ENCODE results near the gene OR4D10. TPM values are rescaled to one million over a fixed set of nuclear protein-coding genes. Genes with fewer than 3 reads are reported as not detected.
A peak's percentile ranks its signal among the peaks of the same experiment; 100 is the strongest.

OR4D10 gene
- total RNA-seq, 2 experiments from 2014 or later: not detected

- no peak overlapping the region for H3K4me3 ChIP-seq (ENCODE audit: low read depth, low read length, poor library complexity, severe bottlenecking)
- POLR2A ChIA-PET: interaction anchor here (0.7 to 0.9 kb wide), 2 partner anchors 17 to 127 kb away, joined by 3 read pairs; no protein-coding TSS in a partner anchor
- H3K9me2 ChIP-seq (ENCODE audit: insufficient read depth, low read length): no peaks in the 10 kb centered on the region
- BruUV-seq (replicated peaks): no TSS peak
- H3K4me1 ChIP-seq (ENCODE audit: insufficient read depth, low read length, poor library complexity, severe bottlenecking): no peaks in the 10 kb centered on the region
- intact Hi-C loops (cut with micrococcal nuclease; ENCODE audit: unreplicated experiment): no loop called here
- no peak overlapping the region for H2AFZ ChIP-seq (ENCODE audit: low read length)
- H4K20me1 ChIP-seq (ENCODE audit: insufficient read depth, low read length): no peaks in the 10 kb centered on the region
- no peak overlapping the region for H3K27ac ChIP-seq (ENCODE audit: low read depth, low read length, poor library complexity, severe bottlenecking)
- TF ChIP-seq, protein P1, sequence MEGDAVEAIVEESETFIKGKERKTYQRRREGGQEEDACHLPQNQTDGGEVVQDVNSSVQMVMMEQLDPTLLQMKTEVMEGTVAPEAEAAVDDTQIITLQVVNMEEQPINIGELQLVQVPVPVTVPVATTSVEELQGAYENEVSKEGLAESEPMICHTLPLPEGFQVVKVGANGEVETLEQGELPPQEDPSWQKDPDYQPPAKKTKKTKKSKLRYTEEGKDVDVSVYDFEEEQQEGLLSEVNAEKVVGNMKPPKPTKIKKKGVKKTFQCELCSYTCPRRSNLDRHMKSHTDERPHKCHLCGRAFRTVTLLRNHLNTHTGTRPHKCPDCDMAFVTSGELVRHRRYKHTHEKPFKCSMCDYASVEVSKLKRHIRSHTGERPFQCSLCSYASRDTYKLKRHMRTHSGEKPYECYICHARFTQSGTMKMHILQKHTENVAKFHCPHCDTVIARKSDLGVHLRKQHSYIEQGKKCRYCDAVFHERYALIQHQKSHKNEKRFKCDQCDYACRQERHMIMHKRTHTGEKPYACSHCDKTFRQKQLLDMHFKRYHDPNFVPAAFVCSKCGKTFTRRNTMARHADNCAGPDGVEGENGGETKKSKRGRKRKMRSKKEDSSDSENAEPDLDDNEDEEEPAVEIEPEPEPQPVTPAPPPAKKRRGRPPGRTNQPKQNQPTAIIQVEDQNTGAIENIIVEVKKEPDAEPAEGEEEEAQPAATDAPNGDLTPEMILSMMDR (conservative IDR thresholded peaks at IDR 0.05; ENCODE audit: low read length): no peak
- no peak for TF ChIP-seq EZH2phosphoT487 (IDR thresholded peaks at IDR 0.05; ENCODE audit: borderline replicate concordance, low read depth, low read length)
- no peaks in the 10 kb centered on the region for H3K36me3 ChIP-seq (ENCODE audit: insufficient read depth, low read length)
- DNase-seq (ENCODE audit: low spot score): no peak
- no peaks in the 10 kb centered on the region for H3K79me2 ChIP-seq (ENCODE audit: insufficient read depth, low read depth, low read length)
- no peaks in the 10 kb centered on the region for H3K9me3 ChIP-seq (ENCODE audit: low read length)
- CTCF ChIA-PET (ENCODE audit: unreplicated experiment): no interaction called here
- H3K4me2 ChIP-seq (ENCODE audit: low read length): no peak overlapping the region
Measured at GRCh38 chr11:59520741-59521140, 47.6 kb downstream of the OR4D10 start.

- ChIA-PET POLR2A (interaction anchor here (0.5 to 0.7 kb wide), 3 partner anchors 10 to 917 kb away, joined by 4 to 6 read pairs (median 4); no protein-coding TSS in a partner anchor), CTCF (ENCODE audit: unreplicated experiment) (no interaction called here)
- H3K4me3 ChIP-seq (ENCODE audit: low read depth, low read length, poor library complexity, severe bottlenecking): no peak overlapping the region
- H3K9me2 ChIP-seq (ENCODE audit: insufficient read depth, low read length): no peaks in the 10 kb centered on the region
- no peaks in the 10 kb centered on the region for H3K9me3 ChIP-seq (ENCODE audit: low read length)
- no peak for TF ChIP-seq EZH2phosphoT487 (IDR thresholded peaks at IDR 0.05; ENCODE audit: borderline replicate concordance, low read depth, low read length)
- TF ChIP-seq, protein P1 (conservative IDR thresholded peaks at IDR 0.05; ENCODE audit: low read length): 0 out of 2 replicates have a peak, but pooled peaks have one; percentile 16
- DNase-seq (ENCODE audit: low spot score): no peak
- no peak overlapping the region for H3K4me2 ChIP-seq (ENCODE audit: low read length)
- no TSS peak for BruUV-seq (replicated peaks)
- H3K36me3 ChIP-seq (ENCODE audit: insufficient read depth, low read length): no peaks in the 10 kb centered on the region
- intact Hi-C loops (cut with micrococcal nuclease; ENCODE audit: unreplicated experiment): no loop called here
- H3K4me1 ChIP-seq (ENCODE audit: insufficient read depth, low read length, poor library complexity, severe bottlenecking): no peaks in the 10 kb centered on the region
- no peak overlapping the region for H2AFZ ChIP-seq (ENCODE audit: low read length)
- H3K27ac ChIP-seq (ENCODE audit: low read depth, low read length, poor library complexity, severe bottlenecking): no peak overlapping the region
- no peaks in the 10 kb centered on the region for H3K79me2 ChIP-seq (ENCODE audit: insufficient read depth, low read depth, low read length)
- H4K20me1 ChIP-seq (ENCODE audit: insufficient read depth, low read length): no peaks in the 10 kb centered on the region
Measured at GRCh38 chr11:59523541-59523940, 50.4 kb downstream of the OR4D10 start.

DNA sequence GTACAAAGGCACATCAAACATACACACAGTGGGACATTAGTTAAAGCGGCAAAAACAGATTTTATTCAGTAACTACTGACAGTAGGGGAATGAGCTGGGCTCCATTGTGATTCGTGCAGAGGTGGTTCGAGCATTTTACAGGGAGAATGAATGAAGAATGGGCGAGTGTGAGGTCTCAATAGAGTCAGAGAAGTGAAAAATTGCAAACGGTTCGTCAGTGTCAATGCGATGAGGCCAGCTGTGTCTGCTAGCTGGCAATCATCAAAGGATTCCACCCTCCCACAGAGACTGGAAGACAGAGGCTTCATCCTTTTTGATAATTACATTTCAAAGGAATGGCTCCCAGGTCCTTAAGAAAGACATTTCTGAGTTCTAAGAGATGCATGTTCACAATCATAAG is 55.6 kb downstream of the OR4D10 start:
- no peak for DNase-seq (ENCODE audit: low spot score)
- Histone ChIP-seq H2AFZ (ENCODE audit: low read length) (no peak overlapping the region), H3K9me2 (ENCODE audit: insufficient read depth, low read length) (no peaks in the 10 kb centered on the region), H3K79me2 (ENCODE audit: insufficient read depth, low read depth, low read length) (no peaks in the 10 kb centered on the region), H3K4me2 (ENCODE audit: low read length) (no peak overlapping the region), H3K36me3 (ENCODE audit: insufficient read depth, low read length) (no peaks in the 10 kb centered on the region), H3K9me3 (ENCODE audit: low read length) (no peaks in the 10 kb centered on the region), H3K4me1 (ENCODE audit: insufficient read depth, low read length, poor library complexity, severe bottlenecking) (no peaks in the 10 kb centered on the region), H3K27ac (ENCODE audit: low read depth, low read length, poor library complexity, severe bottlenecking) (no peak overlapping the region), H4K20me1 (ENCODE audit: insufficient read depth, low read length) (no peaks in the 10 kb centered on the region), H3K4me3 (ENCODE audit: low read depth, low read length, poor library complexity, severe bottlenecking) (no peak overlapping the region)
- no peak for TF ChIP-seq EZH2phosphoT487 (IDR thresholded peaks at IDR 0.05; ENCODE audit: borderline replicate concordance, low read depth, low read length)
- TF ChIP-seq, protein P1 (conservative IDR thresholded peaks at IDR 0.05; ENCODE audit: low read length): no peak
- POLR2A ChIA-PET: interaction anchor here (0.7 kb wide), 1 partner anchor 779 kb away, joined by 3 read pairs; no protein-coding TSS in a partner anchor
- intact Hi-C loops (cut with micrococcal nuclease; ENCODE audit: unreplicated experiment): no loop called here
- no TSS peak for BruUV-seq (replicated peaks)
- CTCF ChIA-PET (ENCODE audit: unreplicated experiment): no interaction called here
